Spinal cord (tissue), 10 donors: Measurements from ENCODE around the gene FBLN7. TPM values are rescaled to one million over a fixed set of nuclear protein-coding genes. Genes with fewer than 3 reads are reported as not detected.

Source experiments
- DNase-seq, 6 donors: peaks; one replicate each; pipeline versions ENCODE4 v3.0.0 to v3.0.0-alpha.2; 2013 to 2015; ENCODE audit warnings: low spot score in 6 of 6, low read depth in 4 of 6
- H3K27ac ChIP-seq: one replicate; pipeline ENCODE4 v1.5.1; 2013; ENCODE audit warnings: low read depth, low read length, control low read depth
- H3K27me3 ChIP-seq: one replicate; pipeline ENCODE4 v1.6.1; 2013; ENCODE audit warnings: low read length; ENCODE audit not compliant: control insufficient read depth, insufficient read depth
- H3K36me3 ChIP-seq: one replicate; pipeline ENCODE4 v1.6.1; 2013; ENCODE audit warnings: low read length; ENCODE audit not compliant: control insufficient read depth, insufficient read depth
- H3K4me1 ChIP-seq: one replicate; pipeline ENCODE4 v1.6.1; 2013; ENCODE audit warnings: low read length; ENCODE audit not compliant: control insufficient read depth, insufficient read depth
- H3K4me3 ChIP-seq: one replicate; pipeline ENCODE4 v1.5.1; 2013; ENCODE audit warnings: low read depth, low read length, control low read depth
- H3K9me3 ChIP-seq: one replicate; pipeline ENCODE4 v1.6.1; 2013; ENCODE audit warnings: low read length; ENCODE audit not compliant: control insufficient read depth, insufficient read depth
- WGBS: methylation state at CpG from one replicate; pipeline ENCODE4 v1.1.5; 2013; ENCODE audit warnings: missing lambda C conversion rate; ENCODE audit not compliant: insufficient coverage; 5-methylcytosine and 5-hydroxymethylcytosine counted together
- polyA plus RNA-seq, 2 donors: library from polyadenylated mRNA; unstranded; fragments of 120-200 nt; gene quantifications; one replicate each; pipeline ENCODE4 v1.2.1, GENCODE V29; 2013; ENCODE audit not compliant: insufficient read length in 2 of 2
- total RNA-seq, 2 donors: library from RNA; depleted of rRNA in 1 of 2; stranded (reverse); fragments of 120-200 nt in 1 of 2; fragments of >200 nt in 1 of 2; gene quantifications; one replicate each; pipeline versions ENCODE4 v1.2.3 to v1.2.4, GENCODE V29; 2013 to 2014
- donor health status: healthy.

The FBLN7 gene
- total and polyA plus RNA-seq, 4 donors: 3.2 to 12.7 (median 8.3) TPM

DNA sequence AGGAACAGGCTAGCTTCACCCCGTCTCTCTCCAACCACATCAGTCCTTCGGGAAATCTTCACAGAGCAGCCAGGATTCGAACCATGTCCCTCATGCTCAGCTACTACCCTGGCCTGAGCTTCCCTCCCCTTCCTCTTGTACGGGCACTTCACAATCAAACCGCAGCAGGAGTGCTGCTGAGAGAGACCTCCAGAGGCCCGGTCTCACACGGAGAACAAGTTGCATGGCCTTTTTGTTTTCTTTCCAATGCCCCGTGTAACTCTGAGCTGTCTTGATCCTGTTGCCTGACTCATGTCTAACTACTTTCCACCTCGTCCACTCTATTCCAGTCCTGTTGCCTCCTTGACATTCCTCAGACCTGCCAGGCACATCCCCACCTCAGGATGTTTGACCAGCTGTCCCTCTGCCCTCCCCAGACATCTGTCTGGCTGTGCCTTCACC is 25.4 kb downstream of the FBLN7 start:
- no peak for DNase-seq
- Histone ChIP-seq H3K27me3 (no peaks in the 10 kb centered on the region), H3K4me1 (no peaks in the 10 kb centered on the region), H3K9me3 (no peaks in the 10 kb centered on the region), H3K36me3 (peaks cover 10% of the 10 kb centered on the region), H3K4me3 (no peak overlapping the region), H3K27ac (no peak overlapping the region)
- 72% methylated on average over 9 of the region's 9 CpGs for WGBS

DNA sequence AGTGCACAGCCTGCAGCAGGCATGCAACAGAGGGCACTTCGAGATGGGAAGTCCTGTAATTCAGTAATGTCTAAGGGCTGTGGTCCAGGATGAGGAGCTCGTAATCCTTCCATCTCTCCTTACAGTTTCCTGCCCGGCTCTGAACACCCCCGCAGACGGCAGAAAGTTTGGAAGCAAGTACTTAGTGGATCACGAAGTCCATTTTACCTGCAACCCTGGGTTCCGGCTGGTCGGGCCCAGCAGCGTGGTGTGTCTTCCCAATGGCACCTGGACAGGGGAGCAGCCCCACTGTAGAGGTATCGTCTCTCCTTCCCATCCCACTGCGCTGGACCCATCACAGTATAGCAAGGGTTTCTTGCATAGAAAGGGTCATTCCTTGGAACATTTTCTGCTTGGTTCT is 26.7 kb downstream of the FBLN7 start:
- Histone ChIP-seq H3K9me3 (no peaks in the 10 kb centered on the region), H3K4me1 (no peaks in the 10 kb centered on the region), H3K27me3 (no peaks in the 10 kb centered on the region), H3K36me3 (peaks cover 6% of the 10 kb centered on the region), H3K4me3 (no peak overlapping the region), H3K27ac (no peak overlapping the region)
- 98% methylated on average over 7 of the region's 11 CpGs for whole genome bisulfite sequencing
- no peak for DNase-seq

DNA sequence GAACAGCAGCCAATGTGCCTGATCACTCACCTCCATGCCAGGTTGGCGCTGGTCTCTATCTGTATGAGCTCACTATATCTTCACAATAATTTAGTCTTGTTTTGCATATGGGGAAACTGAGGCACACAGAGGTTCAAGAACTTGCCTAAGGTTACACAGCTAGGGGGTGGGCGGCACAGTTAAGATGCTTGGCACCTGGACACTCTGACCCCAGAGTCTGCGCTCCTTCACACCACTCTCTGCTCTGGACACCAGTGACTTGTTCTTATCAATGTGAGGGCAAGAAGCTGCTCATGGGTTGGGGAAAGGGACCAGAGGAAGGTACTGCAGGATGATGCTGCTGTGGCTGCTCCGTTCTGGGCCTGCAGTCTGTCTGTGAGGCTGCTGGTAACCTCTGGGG is 27.1 kb downstream of the FBLN7 start:
- no peaks in the 10 kb centered on the region for H3K27me3 ChIP-seq
- whole genome bisulfite sequencing: 98% methylated on average over 4 of the region's 4 CpGs

DNA sequence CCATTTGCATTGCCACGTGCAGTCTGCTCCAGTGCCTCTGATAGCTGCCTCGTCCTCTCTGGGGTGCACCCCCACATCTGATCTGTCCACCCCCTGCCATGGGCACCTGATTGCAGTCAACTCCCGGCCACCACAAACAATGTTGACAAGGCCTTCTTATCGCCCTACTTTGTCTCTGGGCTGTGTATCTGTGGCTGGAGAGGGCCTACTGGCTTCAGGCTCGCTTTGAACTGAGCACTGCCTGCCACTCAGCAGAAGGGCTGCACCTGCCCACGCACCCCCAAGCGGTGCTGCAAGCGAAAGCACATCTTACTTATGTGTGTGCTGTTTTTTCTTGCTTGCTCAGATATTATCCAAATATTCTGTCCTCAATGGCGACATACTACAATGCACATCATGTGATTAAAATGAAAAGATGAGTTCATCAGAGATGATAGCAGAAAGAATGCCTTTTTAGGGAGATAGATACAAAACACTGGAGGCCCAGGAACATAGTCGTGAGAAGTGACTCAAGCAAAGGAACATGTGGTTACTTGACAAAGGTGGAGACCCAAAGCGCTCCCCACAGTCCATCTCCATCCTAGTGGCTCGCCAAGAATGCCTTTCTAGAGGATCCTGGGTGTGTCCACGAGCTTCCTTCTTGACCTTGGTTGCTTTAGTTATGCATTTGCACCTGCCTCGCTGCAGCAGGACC is 28.8 kb downstream of the FBLN7 start:
- Histone ChIP-seq H3K27ac (no peak overlapping the region), H3K27me3 (no peaks in the 10 kb centered on the region), H3K36me3 (no peaks in the 10 kb centered on the region), H3K4me1 (no peaks in the 10 kb centered on the region), H3K9me3 (no peaks in the 10 kb centered on the region), H3K4me3 (no peak overlapping the region)
- no peak for DNase-seq
- WGBS: 86% methylated on average over 9 of the region's 14 CpGs

More for the DNA sequence above, 27.1 kb downstream of the FBLN7 start:
- H3K36me3 ChIP-seq: peaks cover 6% of the 10 kb centered on the region
- DNase-seq: no peak
- H3K4me3 ChIP-seq: no peak overlapping the region
- H3K9me3 ChIP-seq: no peaks in the 10 kb centered on the region
- no peak overlapping the region for H3K27ac ChIP-seq
- no peaks in the 10 kb centered on the region for H3K4me1 ChIP-seq

DNA sequence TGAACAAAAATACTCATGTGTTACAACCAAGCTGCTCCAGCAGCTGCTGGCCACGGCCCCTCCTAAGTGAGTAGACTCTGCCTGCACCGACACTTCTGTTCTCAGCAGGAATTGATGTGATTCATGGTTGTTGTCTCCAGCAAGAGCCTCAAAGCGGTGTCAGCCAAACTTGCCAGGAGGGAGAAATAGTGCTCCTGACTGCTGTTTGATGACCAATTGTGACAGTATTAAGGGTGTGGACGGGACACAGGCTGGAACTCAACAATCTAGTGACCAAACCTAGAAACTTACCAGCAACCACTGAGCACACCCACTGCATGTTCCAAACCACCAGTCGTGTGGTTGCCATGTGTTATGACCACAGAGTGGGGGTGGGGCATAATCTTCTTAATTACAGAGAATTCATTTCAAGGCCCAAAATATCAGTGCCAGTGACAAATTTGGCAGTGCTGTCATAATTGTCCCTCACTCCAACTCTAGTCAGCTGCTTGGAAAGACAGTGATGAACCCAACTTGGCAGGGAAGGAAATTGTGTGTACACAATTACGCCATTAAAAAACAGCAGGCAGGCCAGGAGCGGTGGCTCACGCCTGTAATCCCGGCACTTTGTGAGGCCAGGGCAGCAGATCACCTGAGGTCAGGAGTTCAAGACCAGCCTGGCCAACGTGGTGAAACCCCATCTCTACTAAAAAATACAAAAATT is 30.4 kb downstream of the FBLN7 start:
- Histone ChIP-seq H3K36me3 (no peaks in the 10 kb centered on the region), H3K4me3 (no peak overlapping the region), H3K27me3 (no peaks in the 10 kb centered on the region), H3K9me3 (no peaks in the 10 kb centered on the region), H3K4me1 (no peaks in the 10 kb centered on the region), H3K27ac (no peak overlapping the region)
- peak in 1 of 6 donors; percentile 41 for DNase-seq
- 80% methylated on average over 7 of the region's 10 CpGs for WGBS

DNA sequence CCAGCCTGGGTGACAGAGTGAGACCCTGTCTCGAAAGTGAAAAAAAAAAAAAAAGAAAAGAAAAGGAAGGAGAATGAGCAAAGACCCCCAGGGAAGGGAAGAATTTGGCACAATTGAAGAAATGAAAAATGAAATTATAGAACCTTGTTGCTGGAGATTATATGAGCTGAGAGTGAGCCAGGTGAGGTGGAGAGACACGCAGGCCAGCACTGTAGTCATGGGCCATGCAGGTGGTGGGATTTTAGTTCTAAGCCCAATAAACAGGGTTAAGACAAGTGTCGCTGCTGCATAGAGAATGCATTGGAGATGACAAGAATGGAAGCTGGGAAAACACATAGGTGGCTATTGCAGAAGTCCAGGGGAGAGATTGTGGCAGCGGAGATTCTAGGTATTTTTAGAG is 32.3 kb downstream of the FBLN7 start:
- H3K27ac ChIP-seq: no peak overlapping the region
- WGBS: 96% methylated on average over 4 of the region's 4 CpGs
- H3K9me3 ChIP-seq: no peaks in the 10 kb centered on the region
- no peaks in the 10 kb centered on the region for H3K4me1 ChIP-seq
- no peak overlapping the region for H3K4me3 ChIP-seq
- H3K27me3 ChIP-seq: no peaks in the 10 kb centered on the region
- DNase-seq: no peak
- no peaks in the 10 kb centered on the region for H3K36me3 ChIP-seq

DNA sequence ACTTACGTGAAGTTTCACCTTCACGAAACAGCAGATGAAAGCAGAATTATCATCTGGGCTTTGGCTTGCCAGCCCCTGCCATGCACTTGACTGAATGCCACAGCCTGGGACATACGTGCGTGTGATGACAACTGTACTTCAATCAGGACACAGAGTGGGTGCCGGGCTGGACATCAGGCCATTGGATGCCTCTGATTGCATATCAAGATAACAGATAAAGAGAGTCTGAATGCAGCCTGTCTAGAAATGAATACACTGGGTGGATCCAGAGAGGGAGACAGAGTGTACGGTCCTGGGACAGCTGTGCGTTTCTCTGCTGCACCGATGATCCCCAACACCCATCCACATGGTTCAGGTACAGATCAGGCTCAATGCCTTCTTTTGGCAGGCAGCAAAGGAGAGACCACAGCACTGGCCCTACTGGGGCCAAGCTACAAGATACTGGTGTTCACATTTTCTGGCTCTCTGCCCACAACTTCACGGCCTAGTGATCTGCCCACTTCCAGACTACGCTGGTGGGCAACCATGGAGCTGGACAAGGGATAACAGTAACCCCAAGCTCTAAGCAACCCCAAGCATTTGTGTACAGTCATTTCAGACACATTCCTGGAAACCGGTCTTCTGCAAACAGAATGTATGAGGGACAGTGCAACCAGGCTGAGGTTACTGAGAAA is 35.6 kb downstream of the FBLN7 start:
- Histone ChIP-seq H3K9me3 (no peaks in the 10 kb centered on the region), H3K27me3 (no peaks in the 10 kb centered on the region), H3K4me3 (no peak overlapping the region), H3K4me1 (no peaks in the 10 kb centered on the region), H3K36me3 (no peaks in the 10 kb centered on the region), H3K27ac (no peak overlapping the region)
- no peak for DNase-seq
- 88% methylated on average over 9 of the region's 11 CpGs for WGBS

DNA sequence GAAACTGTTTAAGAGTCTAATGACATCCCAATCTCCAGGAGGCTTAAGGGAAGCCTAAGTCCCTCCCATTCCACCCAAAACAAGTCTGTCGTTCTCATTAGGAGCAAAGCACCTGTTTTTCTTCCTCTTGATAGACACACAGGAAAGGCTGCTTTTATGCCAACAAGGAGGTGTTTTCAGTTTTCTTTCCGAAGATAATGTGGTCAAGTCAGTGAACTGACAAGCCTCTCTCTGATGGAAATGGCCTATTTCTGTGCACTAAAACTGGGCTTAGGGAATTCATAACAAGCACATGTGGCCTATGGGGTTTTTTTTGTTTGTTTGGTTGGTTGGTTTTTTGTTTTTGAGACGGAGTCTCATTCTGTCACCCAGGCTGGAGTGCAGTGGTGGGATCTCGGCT is 36.2 kb downstream of the FBLN7 start:
- no peak overlapping the region for H3K4me3 ChIP-seq
- H3K9me3 ChIP-seq: no peaks in the 10 kb centered on the region
- H3K36me3 ChIP-seq: no peaks in the 10 kb centered on the region
- no peaks in the 10 kb centered on the region for H3K27me3 ChIP-seq
- H3K4me1 ChIP-seq: no peaks in the 10 kb centered on the region
- no peak overlapping the region for H3K27ac ChIP-seq
- no CpG with 5 or more reads among the region's 4 CpGs for WGBS
- no peak for DNase-seq

DNA sequence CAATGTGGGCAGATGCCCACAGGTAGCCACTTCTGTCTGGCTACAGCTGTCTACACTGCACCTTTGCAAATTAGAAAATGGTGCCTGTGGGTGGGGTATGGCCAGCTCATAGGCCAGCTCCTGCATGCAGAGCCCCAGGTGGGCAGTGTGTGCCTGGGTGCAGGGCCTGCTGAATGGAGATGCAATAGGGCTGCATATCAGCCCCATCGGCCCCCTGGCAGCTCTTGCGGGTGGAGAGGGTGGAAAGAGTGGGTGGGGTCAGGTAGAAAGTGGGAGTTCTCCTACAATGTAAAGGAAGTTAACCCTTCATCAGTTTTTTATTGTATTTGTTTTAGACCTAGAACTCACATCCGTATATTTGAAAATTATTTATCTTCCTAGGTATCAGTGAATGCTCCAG is 37.1 kb downstream of the FBLN7 start:
- H3K27ac ChIP-seq: no peak overlapping the region
- no peaks in the 10 kb centered on the region for H3K36me3 ChIP-seq
- no CpG with 5 or more reads among the region's 3 CpGs for WGBS
- H3K4me1 ChIP-seq: no peaks in the 10 kb centered on the region
- DNase-seq: no peak
- no peaks in the 10 kb centered on the region for H3K27me3 ChIP-seq
- H3K9me3 ChIP-seq: no peaks in the 10 kb centered on the region
- H3K4me3 ChIP-seq: no peak overlapping the region
